Keratinocyte (primary cell): ENCODE data around the gene PMIS2. TPM values are rescaled to one million over a fixed set of nuclear protein-coding genes. Genes with fewer than 3 reads are reported as not detected.

Source experiments
- DNase-seq: peaks from one replicate; pipeline ENCODE4 v3.0.0-alpha.2; 2011; ENCODE audit warnings: low read depth, missing footprints, low spot score
- FAIRE-seq: peaks from 2 replicates; lab custom pipeline; 2011; peaks lifted over from hg19 to GRCh38; lab: Jason Lieb, UNC
- H2AFZ ChIP-seq: 2 replicates; pipeline ENCODE4 v1.6.0; 2012; ENCODE audit warnings: low read length, control low read depth, inconsistent platforms; ENCODE audit not compliant: control insufficient read depth
- H3K27ac ChIP-seq: 2 replicates; pipeline ENCODE4 v1.5.1; 2011; ENCODE audit warnings: low read length; ENCODE audit not compliant: control insufficient read depth, insufficient read depth
- H3K27me3 ChIP-seq: 3 replicates; pipeline ENCODE4 v1.6.0; 2011; ENCODE audit warnings: low read length; ENCODE audit not compliant: control insufficient read depth, insufficient read depth; ENCODE audit errors: extremely low read depth
- H3K36me3 ChIP-seq, 2 experiments: 2 replicates in 1 of 2; 3 replicates in 1 of 2; pipeline ENCODE4 v1.5.1; 2011; ENCODE audit warnings: low read length in 2 of 2, mild to moderate bottlenecking in 1 of 2; ENCODE audit not compliant: control insufficient read depth in 2 of 2, insufficient read depth in 2 of 2; ENCODE audit errors: extremely low read depth in 1 of 2
- H3K4me1 ChIP-seq: 3 replicates; pipeline ENCODE4 v1.5.1; 2011; ENCODE audit warnings: low read length; ENCODE audit not compliant: control insufficient read depth, insufficient read depth; ENCODE audit errors: extremely low read depth
- H3K4me2 ChIP-seq: 3 replicates; pipeline ENCODE4 v1.6.0; 2011; ENCODE audit warnings: low read depth, low read length; ENCODE audit not compliant: control insufficient read depth, insufficient read depth; ENCODE audit errors: extremely low read depth
- H3K4me3 ChIP-seq, 3 experiments: fragments of 200-600 bp in 1 of 3; sonication (generic) in 1 of 3; 2 replicates in 2 of 3; 3 replicates in 1 of 3; pipeline ENCODE4 v1.5.1; 2011 to 2016; ENCODE audit warnings: low read length in 3 of 3, mild to moderate bottlenecking in 3 of 3, control low read depth in 2 of 3, inconsistent platforms in 1 of 3, low read depth in 1 of 3, mixed read lengths in 1 of 3, mixed run types in 1 of 3, moderate library complexity in 1 of 3; ENCODE audit not compliant: control insufficient read depth in 2 of 3, insufficient read depth in 2 of 3; ENCODE audit errors: extremely low read depth in 1 of 3
- H3K79me2 ChIP-seq: 2 replicates; pipeline ENCODE4 v1.6.0; 2012; ENCODE audit warnings: low read length; ENCODE audit not compliant: control insufficient read depth, insufficient read depth
- H3K9ac ChIP-seq: 3 replicates; pipeline ENCODE4 v1.6.0; 2011; ENCODE audit warnings: low read length; ENCODE audit not compliant: control insufficient read depth, insufficient read depth; ENCODE audit errors: extremely low read depth
- H3K9me1 ChIP-seq: 3 replicates; pipeline ENCODE4 v1.6.0; 2011; ENCODE audit warnings: low read length; ENCODE audit not compliant: control insufficient read depth, insufficient read depth; ENCODE audit errors: extremely low read depth
- H3K9me3 ChIP-seq: 2 replicates; pipeline ENCODE4 v1.5.1; 2012; ENCODE audit warnings: low read depth, low read length; ENCODE audit not compliant: control insufficient read depth
- H4K20me1 ChIP-seq: 3 replicates; pipeline ENCODE4 v1.6.0; 2011; ENCODE audit warnings: low read length; ENCODE audit not compliant: control insufficient read depth, insufficient read depth; ENCODE audit errors: extremely low read depth
- EZH2 ChIP-seq: IDR thresholded peaks from one replicate; pipeline ENCODE4 v1.6.1; 2012; ENCODE audit warnings: inconsistent platforms, mild to moderate bottlenecking, low read length, moderate library complexity
- dilution Hi-C: fragments of 300-500 bp; cut with MboI; formaldehyde crosslinking; loops from one replicate; pipeline ENCODE4 v1.7.0; 2020; ENCODE audit warnings: low sequenced_read_pairs; ENCODE audit not compliant: extremely low pct_ligation_motif_present
- polyA plus RNA-seq, 5 experiments: library from polyadenylated mRNA; depleted of rRNA in 3 of 5; stranded (reverse) in 3 of 5; stranded (forward) in 1 of 5; unstranded in 1 of 5; fragments of >200 nt; gene quantifications; 1 replicate in 1 of 5; 2 replicates in 3 of 5; 3 replicates in 1 of 5; pipeline versions ENCODE4 v1.2.1 to v1.2.3, GENCODE V29; 2011 to 2012; ENCODE audit warnings: missing spikeins in 2 of 5, low read depth in 1 of 5, low replicate concordance in 1 of 5
- TF ChIP-seq, protein P1 (sequence below), 3 experiments: IDR thresholded peaks in 1 of 3; conservative IDR thresholded peaks in 1 of 3; optimal IDR thresholded peaks in 1 of 3; 2 replicates in 2 of 3; 3 replicates in 1 of 3; pipeline versions ENCODE3 to v1.5.1; 2011; ENCODE audit warnings: low read length in 3 of 3, mild to moderate bottlenecking in 3 of 3, moderate library complexity in 2 of 3, control low read depth in 1 of 3, inconsistent platforms in 1 of 3; ENCODE audit not compliant: insufficient read depth in 2 of 3; ENCODE audit errors: extremely low read depth in 1 of 3

The PMIS2 gene
- polyA plus RNA-seq, 1 donor (not counting 4 experiments of a cell fraction or from before 2014, with no cell fraction given), result not detected

GRCh38 chr19:35562336-35562735 lies 23.6 kb upstream of the PMIS2 start:
- no peaks in the 10 kb centered on the region for H3K4me1 ChIP-seq
- no peak overlapping the region for H3K4me2 ChIP-seq
- dilution Hi-C loops, result no loop called here
- no peaks in the 10 kb centered on the region for H3K9me1 ChIP-seq
- H3K4me3 ChIP-seq, result no peak overlapping the region
- no peaks in the 10 kb centered on the region for H3K79me2 ChIP-seq
- H2AFZ ChIP-seq, result no peak overlapping the region
- no peaks in the 10 kb centered on the region for H3K9me3 ChIP-seq
- FAIRE-seq (no peak), DNase-seq (no peak)
- no peak overlapping the region for H3K27ac ChIP-seq
- no peaks in the 10 kb centered on the region for H3K36me3 ChIP-seq
- H3K9ac ChIP-seq, result no peak overlapping the region
- peaks cover 23% of the 10 kb centered on the region for H3K27me3 ChIP-seq
- H4K20me1 ChIP-seq, result no peaks in the 10 kb centered on the region
- TF ChIP-seq EZH2, result no peak
- TF ChIP-seq, protein P1, sequence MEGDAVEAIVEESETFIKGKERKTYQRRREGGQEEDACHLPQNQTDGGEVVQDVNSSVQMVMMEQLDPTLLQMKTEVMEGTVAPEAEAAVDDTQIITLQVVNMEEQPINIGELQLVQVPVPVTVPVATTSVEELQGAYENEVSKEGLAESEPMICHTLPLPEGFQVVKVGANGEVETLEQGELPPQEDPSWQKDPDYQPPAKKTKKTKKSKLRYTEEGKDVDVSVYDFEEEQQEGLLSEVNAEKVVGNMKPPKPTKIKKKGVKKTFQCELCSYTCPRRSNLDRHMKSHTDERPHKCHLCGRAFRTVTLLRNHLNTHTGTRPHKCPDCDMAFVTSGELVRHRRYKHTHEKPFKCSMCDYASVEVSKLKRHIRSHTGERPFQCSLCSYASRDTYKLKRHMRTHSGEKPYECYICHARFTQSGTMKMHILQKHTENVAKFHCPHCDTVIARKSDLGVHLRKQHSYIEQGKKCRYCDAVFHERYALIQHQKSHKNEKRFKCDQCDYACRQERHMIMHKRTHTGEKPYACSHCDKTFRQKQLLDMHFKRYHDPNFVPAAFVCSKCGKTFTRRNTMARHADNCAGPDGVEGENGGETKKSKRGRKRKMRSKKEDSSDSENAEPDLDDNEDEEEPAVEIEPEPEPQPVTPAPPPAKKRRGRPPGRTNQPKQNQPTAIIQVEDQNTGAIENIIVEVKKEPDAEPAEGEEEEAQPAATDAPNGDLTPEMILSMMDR (optimal IDR thresholded peaks at IDR 0.05 in 1 of 3, IDR thresholded peaks at IDR 0.05 in 1 of 3, conservative IDR thresholded peaks at IDR 0.05 in 1 of 3; ENCODE audit: extremely low read depth in 1 of 3, insufficient read depth in 2 of 3, low read length in 3 of 3), result no peak

- DNase-seq (no peak), FAIRE-seq (no peak)
- dilution Hi-C loops, result no loop called here
- H3K79me2 ChIP-seq, result no peaks in the 10 kb centered on the region
- H3K4me1 ChIP-seq, result no peaks in the 10 kb centered on the region
- no peak overlapping the region for H3K27ac ChIP-seq
- H3K9me1 ChIP-seq, result no peaks in the 10 kb centered on the region
- TF ChIP-seq, protein P1 (optimal IDR thresholded peaks at IDR 0.05 in 1 of 3, IDR thresholded peaks at IDR 0.05 in 1 of 3, conservative IDR thresholded peaks at IDR 0.05 in 1 of 3; ENCODE audit: extremely low read depth in 1 of 3, insufficient read depth in 2 of 3, low read length in 3 of 3), result no peak
- no peak for TF ChIP-seq EZH2
- H3K9ac ChIP-seq, result no peak overlapping the region
- H2AFZ ChIP-seq, result no peak overlapping the region
- H4K20me1 ChIP-seq, result no peaks in the 10 kb centered on the region
- no peaks in the 10 kb centered on the region for H3K36me3 ChIP-seq
- H3K27me3 ChIP-seq, result peaks cover 23% of the 10 kb centered on the region
- H3K9me3 ChIP-seq, result no peaks in the 10 kb centered on the region
- H3K4me2 ChIP-seq, result no peak overlapping the region
- no peak overlapping the region for H3K4me3 ChIP-seq
Observed at GRCh38 chr19:35562776-35563175, 23.2 kb upstream of the PMIS2 start.
